Measurements from ENCODE around the gene LNX1. TPM values are rescaled to one million over a fixed set of nuclear protein-coding genes. Genes with fewer than 3 reads are reported as not detected.

LNX1 gene
- polyA plus RNA-seq (2013, experiment 1 of 2; ENCODE audit: insufficient read length), result 1.5 TPM
- polyA plus RNA-seq (2013, experiment 2 of 2; ENCODE audit: insufficient read length), result 1.1 TPM

- DNase-seq, result no peak
These were observed at the start of gene LNX1 for GRCh38 chr4:53591372-53591892. LNX1 (minus strand) TSS chr4:53591486; CDS start chr4:53574002, 17,484 bp downstream.

GRCh38 chr4:53640576-53641453 is 49.5 kb upstream of the LNX1 start:
- DNase-seq, result no peak

- DNase-seq, result no peak
These were observed 47.6 kb upstream of the LNX1 start for GRCh38 chr4:53638919-53639318.

- DNase-seq, result no peak
These were observed 46.1 kb upstream of the LNX1 start for GRCh38 chr4:53637348-53637747.

- DNase-seq, result no peak
These were observed 44.6 kb upstream of the LNX1 start for GRCh38 chr4:53635697-53636483.

- DNase-seq, result no peak
These were observed 42.3 kb upstream of the LNX1 start for GRCh38 chr4:53633608-53634007.

- no peak for DNase-seq
These were observed 38.0 kb upstream of the LNX1 start for GRCh38 chr4:53629296-53629695.

- DNase-seq, result peak; percentile 43
These were observed 35.2 kb upstream of the LNX1 start for GRCh38 chr4:53626491-53626890.

- no peak for DNase-seq
These were observed 34.6 kb upstream of the LNX1 start for GRCh38 chr4:53625888-53626287.

GRCh38 chr4:53622739-53623151 is 31.5 kb upstream of the LNX1 start:
- peak; percentile 45 for DNase-seq

- no peak for DNase-seq
These were observed 29.7 kb upstream of the LNX1 start for GRCh38 chr4:53620956-53621355.

- DNase-seq, result no peak
These were observed 28.1 kb upstream of the LNX1 start for GRCh38 chr4:53619431-53619830.

GRCh38 chr4:53618321-53618720 is 27.0 kb upstream of the LNX1 start:
- no peak for DNase-seq

- DNase-seq, result no peak
These were observed 25.9 kb upstream of the LNX1 start for GRCh38 chr4:53617101-53617680.

- DNase-seq, result no peak
These were observed 24.9 kb upstream of the LNX1 start for GRCh38 chr4:53616219-53616618.

GRCh38 chr4:53614591-53614990 is 23.3 kb upstream of the LNX1 start:
- no peak for DNase-seq

GRCh38 chr4:53613428-53613827 is 22.1 kb upstream of the LNX1 start:
- no peak for DNase-seq

GRCh38 chr4:53608649-53609048 is 17.4 kb upstream of the LNX1 start:
- no peak for DNase-seq

GRCh38 chr4:53608242-53608641 is 17.0 kb upstream of the LNX1 start:
- no peak for DNase-seq

GRCh38 chr4:53605783-53606182 is 14.5 kb upstream of the LNX1 start:
- DNase-seq, result no peak

GRCh38 chr4:53602390-53602789 is 11.1 kb upstream of the LNX1 start:
- DNase-seq, result no peak

GRCh38 chr4:53601251-53601764 is 10.0 kb upstream of the LNX1 start:
- no peak for DNase-seq

- no peak for DNase-seq
These were observed 8.3 kb upstream of the LNX1 start for GRCh38 chr4:53599632-53600031.
